Mesendoderm (in vitro differentiated cells): Measurements from ENCODE around the gene EARS2.
A peak's percentile ranks its signal among the peaks of the same experiment; 100 is the strongest.

Source experiments
- DNase-seq: peaks from one replicate; pipeline ENCODE4 v3.0.0; 2013
- H2AK5ac ChIP-seq: 2 replicates; pipeline ENCODE4 v1.6.1; 2013; ENCODE audit warnings: low read length, inconsistent platforms
- H2BK120ac ChIP-seq: 2 replicates; pipeline ENCODE4 v1.6.1; 2013; ENCODE audit warnings: low read depth, mild to moderate bottlenecking, low read length, moderate library complexity, mixed read lengths
- H2BK15ac ChIP-seq: replicated peaks from 2 replicates; pipeline ENCODE4 v1.6.1; 2013; ENCODE audit warnings: low read depth, mild to moderate bottlenecking, moderate library complexity
- H2BK5ac ChIP-seq: 2 replicates; pipeline ENCODE4 v1.6.1; 2013; ENCODE audit warnings: low read length, inconsistent platforms
- H3K18ac ChIP-seq: 2 replicates; pipeline ENCODE4 v1.6.1; 2013; ENCODE audit warnings: mild to moderate bottlenecking, low read length, mixed read lengths
- H3K23ac ChIP-seq: one replicate; pipeline ENCODE4 v1.6.1; 2013; ENCODE audit warnings: low read length
- H3K27ac ChIP-seq: 2 replicates; pipeline ENCODE4 v1.5.1; 2013; ENCODE audit warnings: low read depth, mild to moderate bottlenecking, inconsistent platforms, low read length, moderate library complexity
- H3K27me3 ChIP-seq: 2 replicates; pipeline ENCODE4 v1.6.1; 2013; ENCODE audit warnings: low read length, control low read depth, mild to moderate bottlenecking, inconsistent platforms; ENCODE audit not compliant: insufficient read depth, poor library complexity
- H3K36me3 ChIP-seq: 2 replicates; pipeline ENCODE4 v1.6.1; 2013; ENCODE audit warnings: low read length, inconsistent platforms; ENCODE audit not compliant: control insufficient read depth, insufficient read depth
- H3K4ac ChIP-seq: one replicate; pipeline ENCODE4 v1.6.1; 2013; ENCODE audit warnings: low read depth, mild to moderate bottlenecking, low read length, moderate library complexity
- H3K4me1 ChIP-seq: 2 replicates; pipeline ENCODE4 v1.6.1; 2013; ENCODE audit warnings: low read depth, low read length, inconsistent platforms; ENCODE audit not compliant: control insufficient read depth
- H3K4me2 ChIP-seq: 2 replicates; pipeline ENCODE4 v1.6.1; 2013; ENCODE audit warnings: low read length
- H3K4me3 ChIP-seq: 2 replicates; pipeline ENCODE4 v1.5.1; 2013; ENCODE audit warnings: mild to moderate bottlenecking, low read length
- H3K56ac ChIP-seq: one replicate; pipeline ENCODE4 v1.6.1; 2013; ENCODE audit warnings: low read length
- H3K79me1 ChIP-seq: 2 replicates; pipeline ENCODE4 v1.6.1; 2013; ENCODE audit warnings: low read length, inconsistent platforms
- H3K79me2 ChIP-seq: 2 replicates; pipeline ENCODE4 v1.6.1; 2013; ENCODE audit warnings: mild to moderate bottlenecking, low read length; ENCODE audit not compliant: control insufficient read depth, insufficient read depth
- H3K9ac ChIP-seq: 2 replicates; pipeline ENCODE4 v1.6.1; 2013; ENCODE audit warnings: low read length, inconsistent platforms
- H4K5ac ChIP-seq: one replicate; pipeline ENCODE4 v1.6.1; 2013; ENCODE audit warnings: low read length
- H4K8ac ChIP-seq: one replicate; pipeline ENCODE4 v1.6.1; 2013; ENCODE audit warnings: low read depth, mild to moderate bottlenecking, control low read depth, low read length, moderate library complexity
- WGBS: extraction: QIAGEN DNeasy Blood & Tissue Kit; methylation state at CpG from one replicate; pipeline ENCODE4 v1.1.7; 2013; ENCODE audit warnings: low lambda C conversion rate, missing lambda C conversion rate; ENCODE audit not compliant: insufficient coverage; ENCODE audit errors: extremely low coverage; 5-methylcytosine and 5-hydroxymethylcytosine counted together

Gene EARS2

GRCh38 chr16:23563186-23563585 lies 6.0 kb upstream of the EARS2 start:
- Histone ChIP-seq H3K27me3 (no peaks in the 10 kb centered on the region), H3K4me3 (no peak overlapping the region), H3K27ac (no peak overlapping the region), H4K5ac (no peak overlapping the region), H3K23ac (no peak overlapping the region), H3K4me2 (no peak overlapping the region), H3K79me1 (peaks cover 19% of the 10 kb centered on the region), H2BK15ac (no peak overlapping the region), H3K18ac (no peak overlapping the region), H2BK120ac (no peak overlapping the region), H3K36me3 (peaks cover 23% of the 10 kb centered on the region), H3K56ac (no peak overlapping the region), H3K4ac (no peak overlapping the region), H3K9ac (no peak overlapping the region), H3K79me2 (peaks cover 30% of the 10 kb centered on the region), H4K8ac (no peak overlapping the region), H3K4me1 (no peaks in the 10 kb centered on the region), H2BK5ac (no peak overlapping the region), H2AK5ac (no peak overlapping the region)
- DNase-seq = no peak
- WGBS = no CpG with 5 or more reads among the region's 6 CpGs

- H3K36me3 ChIP-seq = peaks cover 23% of the 10 kb centered on the region
- WGBS = no CpG with 5 or more reads among the region's 13 CpGs
- H3K27ac ChIP-seq = no peak overlapping the region
Observed at GRCh38 chr16:23562505-23562904, 5.4 kb upstream of the EARS2 start.

GRCh38 chr16:23561586-23561985 lies 4.4 kb upstream of the EARS2 start:
- Histone ChIP-seq H3K27me3 (no peaks in the 10 kb centered on the region), H3K79me1 (peaks cover 23% of the 10 kb centered on the region), H2BK5ac (no peak overlapping the region), H3K56ac (no peak overlapping the region), H3K79me2 (peaks cover 37% of the 10 kb centered on the region), H3K18ac (no peak overlapping the region), H4K8ac (no peak overlapping the region), H3K4me3 (no peak overlapping the region), H2BK15ac (no peak overlapping the region), H3K36me3 (peaks cover 21% of the 10 kb centered on the region), H3K4me2 (no peak overlapping the region), H4K5ac (no peak overlapping the region), H2AK5ac (no peak overlapping the region), H2BK120ac (no peak overlapping the region), H3K23ac (no peak overlapping the region), H3K27ac (no peak overlapping the region), H3K4ac (no peak overlapping the region), H3K9ac (no peak overlapping the region), H3K4me1 (peaks cover 2% of the 10 kb centered on the region)
- WGBS = no CpG with 5 or more reads among the region's 5 CpGs
- DNase-seq = no peak

More at GRCh38 chr16:23562505-23562904, 5.4 kb upstream of the EARS2 start:
- H3K27me3 ChIP-seq = no peaks in the 10 kb centered on the region
- H3K9ac ChIP-seq = no peak overlapping the region
- H3K4ac ChIP-seq = no peak overlapping the region
- no peak overlapping the region for H4K5ac ChIP-seq
- no peak overlapping the region for H3K56ac ChIP-seq
- H2AK5ac ChIP-seq = no peak overlapping the region
- peaks cover 34% of the 10 kb centered on the region for H3K79me2 ChIP-seq
- no peak overlapping the region for H3K4me2 ChIP-seq
- H2BK120ac ChIP-seq = no peak overlapping the region
- no peak overlapping the region for H4K8ac ChIP-seq
- H2BK5ac ChIP-seq = no peak overlapping the region
- H3K23ac ChIP-seq = no peak overlapping the region
- DNase-seq = no peak
- H3K4me3 ChIP-seq = no peak overlapping the region
- no peak overlapping the region for H2BK15ac ChIP-seq
- H3K18ac ChIP-seq = no peak overlapping the region
- H3K4me1 ChIP-seq = no peaks in the 10 kb centered on the region
- peaks cover 21% of the 10 kb centered on the region for H3K79me1 ChIP-seq

GRCh38 chr16:23557779-23558702 lies 891 bp upstream of the EARS2 start:
- Histone ChIP-seq H2BK15ac (no peak overlapping the region), H3K4me1 (peaks cover 2% of the 10 kb centered on the region), H3K36me3 (peaks cover 9% of the 10 kb centered on the region), H3K4ac (peak overlapping the region; percentile 70), H2BK120ac (peak overlapping the region; percentile 19), H3K27ac (peak overlapping the region; percentile 78), H4K8ac (peak overlapping the region; percentile 99), H3K79me1 (peaks cover 28% of the 10 kb centered on the region), H3K4me2 (peak overlapping the region; percentile 98), H3K56ac (peak overlapping the region; percentile 97), H3K18ac (peak overlapping the region; percentile 43), H2BK5ac (no peak overlapping the region), H3K4me3 (peak overlapping the region; percentile 94), H3K9ac (peak overlapping the region; percentile 96), H4K5ac (no peak overlapping the region), H3K27me3 (no peaks in the 10 kb centered on the region), H2AK5ac (no peak overlapping the region), H3K23ac (peak overlapping the region; percentile 89), H3K79me2 (peaks cover 37% of the 10 kb centered on the region)
- DNase-seq = no peak
- WGBS = no CpG with 5 or more reads among the region's 60 CpGs

- Histone ChIP-seq H3K23ac (no peak overlapping the region), H3K4me2 (no peak overlapping the region), H3K18ac (no peak overlapping the region), H3K79me2 (peaks cover 20% of the 10 kb centered on the region), H2AK5ac (no peak overlapping the region), H4K8ac (no peak overlapping the region), H3K27me3 (no peaks in the 10 kb centered on the region), H3K4ac (no peak overlapping the region), H2BK5ac (no peak overlapping the region), H3K56ac (no peak overlapping the region), H2BK120ac (no peak overlapping the region), H3K79me1 (peaks cover 15% of the 10 kb centered on the region), H3K4me1 (peaks cover 2% of the 10 kb centered on the region), H3K9ac (no peak overlapping the region), H2BK15ac (no peak overlapping the region), H3K4me3 (no peak overlapping the region), H4K5ac (no peak overlapping the region), H3K27ac (no peak overlapping the region), H3K36me3 (peaks cover 9% of the 10 kb centered on the region)
- no CpG with 5 or more reads among the region's 3 CpGs for WGBS
- no peak for DNase-seq
Observed at GRCh38 chr16:23554536-23554935, 2.6 kb downstream of the EARS2 start.
